Fibroblast of villous mesenchyme (primary cell): ENCODE results near the gene EIF1B. TPM values are rescaled to one million over a fixed set of nuclear protein-coding genes. Genes with fewer than 3 reads are reported as not detected.

ENCODE experiments used
- DNase-seq: peaks from one replicate; pipeline ENCODE4 v3.0.0-alpha.2; 2010; ENCODE audit warnings: low read depth
- H3K4me3 ChIP-seq: 2 replicates; pipeline ENCODE4 v1.5.1; 2011; ENCODE audit warnings: low read depth, mild to moderate bottlenecking, low read length
- CTCF ChIP-seq: IDR thresholded peaks from 2 replicates; pipeline ENCODE4 v1.5.1; 2012; ENCODE audit warnings: low read depth, mild to moderate bottlenecking, low read length; ENCODE audit not compliant: insufficient read depth
- total RNA-seq: library from RNA; depleted of rRNA; stranded (reverse); fragments of >200 nt; gene quantifications from 2 replicates; pipeline ENCODE4 v1.2.3, GENCODE V29; 2012

EIF1B gene
- total RNA-seq, 1 donor: 19.0 TPM

- no peak for DNase-seq
- H3K4me3 ChIP-seq: no peak overlapping the region
- TF ChIP-seq CTCF: no peak
Observed at GRCh38 chr3:40332684-40333083, 23.2 kb downstream of the EIF1B start.

- TF ChIP-seq CTCF: no peak
- H3K4me3 ChIP-seq: no peak overlapping the region
- no peak for DNase-seq
Observed at GRCh38 chr3:40333416-40333815, 23.9 kb downstream of the EIF1B start.

- H3K4me3 ChIP-seq: no peak overlapping the region
- DNase-seq: no peak
- no peak for TF ChIP-seq CTCF
Observed at GRCh38 chr3:40333852-40334251, 24.3 kb downstream of the EIF1B start.

- no peak overlapping the region for H3K4me3 ChIP-seq
- no peak for TF ChIP-seq CTCF
- DNase-seq: no peak
Observed at GRCh38 chr3:40336101-40336500, 26.6 kb downstream of the EIF1B start.

- H3K4me3 ChIP-seq: no peak overlapping the region
- no peak for DNase-seq
- TF ChIP-seq CTCF: no peak
Observed at GRCh38 chr3:40336511-40337135, 27.1 kb downstream of the EIF1B start.

GRCh38 chr3:40337136-40338108 lies 27.9 kb downstream of the EIF1B start:
- DNase-seq: no peak
- H3K4me3 ChIP-seq: no peak overlapping the region
- no peak for TF ChIP-seq CTCF
